GM12892 (cell line): Measurements from ENCODE around the gene ZNF497.
"Not testable (repeated sequence)": the region's sequence is repeated elsewhere in the genome, so short reads cannot be mapped to it uniquely, and the experiment has no call there.

Source experiments
- POLR2A ChIP-seq: IDR thresholded peaks from 2 replicates; pipeline ENCODE4 v1.6.1; 2011; ENCODE audit warnings: low read depth, low read length, control low read depth
- POLR2AphosphoS5 ChIP-seq: IDR thresholded peaks from 2 replicates; pipeline ENCODE4 v1.6.1; 2011; ENCODE audit warnings: low read depth, low read length, control low read depth

- TF ChIP-seq POLR2A, POLR2AphosphoS5: not testable (repeated sequence)
Measured at GRCh38 chr19:58376724-58377123, 14.2 kb upstream of the ZNF497 start.
